Left cardiac atrium (tissue), 4 donors: ENCODE measurements around the gene VPS54. TPM values are rescaled to one million over a fixed set of nuclear protein-coding genes. Genes with fewer than 3 reads are reported as not detected.
A peak's percentile ranks its signal among the peaks of the same experiment; 100 is the strongest.

Source experiments
- ATAC-seq, 2 donors: fragments of 200-7000 bp; cut with Tn5 transposase; one replicate each; pipeline ENCODE4 v1.9.1; 2020; ENCODE audit warnings: mild to moderate bottlenecking in 2 of 2, moderate library complexity in 2 of 2
- DNase-seq: peaks from one replicate; pipeline ENCODE4 v3.0.0-alpha.2; 2020
- intact Hi-C, 2 donors: fragments of 100-400 bp; cut with DNase I; formaldehyde crosslinking; loops; one replicate each; pipeline versions ENCODE4 v1.14.1 to v1.15.1; 2022 to 2023
- long read RNA-seq: library from polyadenylated mRNA; unstranded; transcript quantifications from one replicate; pipeline ENCODE4 v2.0.0, GENCODE V29; 2021
- total RNA-seq, 2 donors: library from RNA; stranded (reverse); fragmentation: NEBNext Ultra II Directional; extraction: Animal tissue kit (Norgen Biotek cat#: 25700); gene quantifications; one replicate each; pipeline ENCODE4 v1.2.1, GENCODE V29; 2021
- donor health status: DM: no; HTN: yes; CAD: no.
- donor health status: DM: no; HTN: yes; CAD: no; lungs with severe emphysema.
- donor health status: DM: yes; HTN: yes; CAD: no.
- donor health status: Dilated cardiomyopathy.

Gene VPS54, protein sequence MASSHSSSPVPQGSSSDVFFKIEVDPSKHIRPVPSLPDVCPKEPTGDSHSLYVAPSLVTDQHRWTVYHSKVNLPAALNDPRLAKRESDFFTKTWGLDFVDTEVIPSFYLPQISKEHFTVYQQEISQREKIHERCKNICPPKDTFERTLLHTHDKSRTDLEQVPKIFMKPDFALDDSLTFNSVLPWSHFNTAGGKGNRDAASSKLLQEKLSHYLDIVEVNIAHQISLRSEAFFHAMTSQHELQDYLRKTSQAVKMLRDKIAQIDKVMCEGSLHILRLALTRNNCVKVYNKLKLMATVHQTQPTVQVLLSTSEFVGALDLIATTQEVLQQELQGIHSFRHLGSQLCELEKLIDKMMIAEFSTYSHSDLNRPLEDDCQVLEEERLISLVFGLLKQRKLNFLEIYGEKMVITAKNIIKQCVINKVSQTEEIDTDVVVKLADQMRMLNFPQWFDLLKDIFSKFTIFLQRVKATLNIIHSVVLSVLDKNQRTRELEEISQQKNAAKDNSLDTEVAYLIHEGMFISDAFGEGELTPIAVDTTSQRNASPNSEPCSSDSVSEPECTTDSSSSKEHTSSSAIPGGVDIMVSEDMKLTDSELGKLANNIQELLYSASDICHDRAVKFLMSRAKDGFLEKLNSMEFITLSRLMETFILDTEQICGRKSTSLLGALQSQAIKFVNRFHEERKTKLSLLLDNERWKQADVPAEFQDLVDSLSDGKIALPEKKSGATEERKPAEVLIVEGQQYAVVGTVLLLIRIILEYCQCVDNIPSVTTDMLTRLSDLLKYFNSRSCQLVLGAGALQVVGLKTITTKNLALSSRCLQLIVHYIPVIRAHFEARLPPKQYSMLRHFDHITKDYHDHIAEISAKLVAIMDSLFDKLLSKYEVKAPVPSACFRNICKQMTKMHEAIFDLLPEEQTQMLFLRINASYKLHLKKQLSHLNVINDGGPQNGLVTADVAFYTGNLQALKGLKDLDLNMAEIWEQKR
- 10 to 100 TPM; 11.7 to 14.4 TPM for total RNA-seq
- long read RNA-seq, partial matches to known transcripts, result 2 of 2 reads
- long read RNA-seq, other reads (novel, unspliced or antisense), result 0 of 2 reads

GRCh38 chr2:64019083-64019974 lies at the start of gene VPS54:
Gene VPS54, minus strand, starts transcription at chr2:64019428. Its CDS starts 35,429 bp downstream, at chr2:63983999.
- intact Hi-C loops, result no loop called here
- peak; percentile 90 to 92 for ATAC-seq
- DNase-seq, result peak; percentile 70

GRCh38 chr2:64067326-64067725 lies 48.1 kb upstream of the VPS54 start:
- no peak for ATAC-seq
- intact Hi-C loops, result no loop called here

GRCh38 chr2:64065516-64065915 lies 46.3 kb upstream of the VPS54 start:
- intact Hi-C loops, result no loop called here
- DNase-seq (no peak), ATAC-seq (no peak)

More at GRCh38 chr2:64067326-64067725, 48.1 kb upstream of the VPS54 start:
- no peak for DNase-seq

- DNase-seq, result peak; percentile 60
Measured at GRCh38 chr2:64063924-64064331, 44.7 kb upstream of the VPS54 start.

DNA sequence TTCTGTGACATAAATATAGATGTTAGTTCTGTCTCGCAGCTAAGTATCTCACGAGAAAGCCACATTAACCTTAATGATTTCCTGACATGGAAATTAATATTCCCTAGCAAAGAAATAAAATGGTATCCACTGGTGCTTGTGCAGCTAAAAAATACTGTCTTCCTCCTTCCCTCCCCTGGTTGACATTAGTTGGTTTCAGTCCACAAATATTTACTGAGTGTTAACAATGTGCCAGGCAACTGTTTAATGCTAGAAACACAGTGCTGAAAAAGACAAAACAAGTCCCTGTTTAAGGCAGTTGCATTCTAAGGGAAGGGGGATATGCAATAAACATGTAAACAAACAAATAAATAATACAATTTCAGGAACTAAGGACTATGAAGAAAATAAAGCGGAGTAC lies 44.2 kb upstream of the VPS54 start:
- ATAC-seq (no peak), DNase-seq (no peak)
- intact Hi-C loops, result no loop called here

More at GRCh38 chr2:64063924-64064331, 44.7 kb upstream of the VPS54 start:
- ATAC-seq, result peak; percentile 85 to 91
- intact Hi-C loops, result no loop called here

- no peak for ATAC-seq
- DNase-seq, result no peak
- intact Hi-C loops, result no loop called here
Measured at GRCh38 chr2:64062840-64063239, 43.6 kb upstream of the VPS54 start.

GRCh38 chr2:64059270-64059669 lies 40.0 kb upstream of the VPS54 start:
- intact Hi-C loops, result loop anchor here (5.0 to 10.0 kb wide), 2 partner anchors 78 to 426 kb away; no protein-coding TSS in a partner anchor
- no peak for ATAC-seq
- no peak for DNase-seq

DNA sequence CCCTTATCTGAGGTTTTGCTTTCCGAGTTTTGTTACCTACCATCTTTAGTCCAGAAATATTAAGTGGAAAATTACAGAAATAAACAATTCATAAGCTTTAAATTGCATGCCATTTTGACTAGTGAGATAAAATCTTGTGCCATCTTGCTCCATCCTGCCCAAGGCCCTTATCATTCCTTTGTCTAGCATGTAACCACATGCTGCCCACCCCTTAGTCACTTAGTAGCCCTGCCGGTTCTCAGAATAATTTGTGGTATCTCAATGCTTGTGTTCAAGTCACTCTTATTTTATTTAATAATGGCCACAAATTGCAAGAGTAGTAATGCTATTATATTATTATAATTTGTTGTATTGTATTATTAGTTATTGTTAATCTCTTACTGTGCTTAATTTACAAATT lies 36.8 kb upstream of the VPS54 start:
- no peak for ATAC-seq
- intact Hi-C loops, result loop anchor here (5.0 to 10.0 kb wide), 2 partner anchors 81 to 429 kb away; no protein-coding TSS in a partner anchor
- DNase-seq, result no peak

DNA sequence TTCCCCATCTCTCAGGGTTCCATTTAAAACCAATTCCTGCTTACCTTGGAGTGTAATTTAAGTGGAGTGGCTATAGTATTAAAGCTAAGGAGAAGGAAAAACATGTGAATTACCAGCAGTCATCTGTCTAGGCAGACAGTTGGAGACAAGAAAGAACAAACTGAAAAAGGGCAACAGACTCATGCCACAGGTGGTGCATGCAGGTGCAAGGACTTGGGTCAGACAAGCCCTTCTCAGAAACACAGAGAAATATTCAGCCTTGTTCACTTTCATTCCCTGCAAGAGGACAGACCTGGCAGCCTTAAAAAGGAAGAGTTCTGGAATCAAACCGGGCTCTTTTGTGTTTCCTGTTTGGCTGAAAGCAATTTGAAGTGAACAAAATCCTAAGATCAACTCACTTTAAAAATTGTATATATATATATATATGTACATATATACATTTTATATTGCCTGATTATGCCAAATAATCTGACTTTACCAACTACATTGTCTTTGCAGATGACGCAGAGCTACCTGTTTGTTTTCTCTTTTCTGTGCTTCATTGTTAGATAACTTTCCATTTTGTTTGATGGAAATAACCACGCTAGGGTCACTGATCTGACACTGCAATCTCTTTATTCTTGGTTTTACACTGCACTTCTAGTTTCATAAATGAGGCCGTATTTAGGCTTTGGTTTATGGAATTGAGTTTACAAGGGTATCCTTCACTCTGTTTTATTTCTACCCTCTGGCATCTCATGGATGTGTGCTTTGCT lies 35.1 kb upstream of the VPS54 start:
- ATAC-seq (no peak), DNase-seq (no peak)
- intact Hi-C loops, result loop anchor here (5.0 to 10.0 kb wide), 3 partner anchors 273 to 508 kb away; no protein-coding TSS in a partner anchor

GRCh38 chr2:64052463-64053241 lies 33.4 kb upstream of the VPS54 start:
- intact Hi-C loops, result loop anchor here (5.0 to 10.0 kb wide), 3 partner anchors 275 to 510 kb away; no protein-coding TSS in a partner anchor
- peak; percentile 44 to 69 for ATAC-seq
- no peak for DNase-seq

DNA sequence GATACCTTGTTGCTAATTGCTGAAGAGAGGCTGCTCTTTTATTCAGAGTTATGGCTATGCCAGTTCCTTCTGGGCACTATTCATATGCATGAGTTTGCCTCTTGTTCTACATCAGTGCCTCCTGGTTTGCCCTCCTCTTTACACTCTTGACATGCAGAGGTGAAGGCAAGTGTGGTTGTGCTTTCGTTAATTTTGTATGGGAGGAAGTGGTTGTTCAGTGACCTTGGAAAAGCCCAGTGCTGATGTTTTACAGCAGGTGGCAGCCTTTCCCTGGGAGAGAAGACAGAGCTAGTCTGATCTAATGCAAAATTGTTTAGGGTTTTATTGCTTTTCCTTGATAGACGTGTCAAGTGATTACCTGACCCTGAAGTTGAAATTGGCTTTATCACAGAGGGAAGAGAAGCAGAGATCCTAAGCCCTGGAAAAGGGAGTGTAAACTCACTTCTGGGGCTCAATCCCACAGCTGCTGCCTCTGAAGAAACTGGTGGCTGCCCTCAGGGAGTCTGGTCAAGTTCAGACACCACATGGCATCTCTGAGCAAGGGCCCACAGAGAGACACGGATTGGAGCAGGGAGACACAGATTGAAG lies 30.5 kb upstream of the VPS54 start:
- intact Hi-C loops, result loop anchor here (1.0 to 10.0 kb wide), 5 partner anchors 263 to 513 kb away; no protein-coding TSS in a partner anchor
- ATAC-seq (peak; percentile 91 to 94), DNase-seq (peak; percentile 50)

GRCh38 chr2:64045938-64046337 lies 26.7 kb upstream of the VPS54 start:
- DNase-seq (no peak), ATAC-seq (no peak)
- intact Hi-C loops, result loop anchor here in 1 of 2 donors (10.0 kb wide), 1 partner anchor 439 kb away; no protein-coding TSS in a partner anchor

DNA sequence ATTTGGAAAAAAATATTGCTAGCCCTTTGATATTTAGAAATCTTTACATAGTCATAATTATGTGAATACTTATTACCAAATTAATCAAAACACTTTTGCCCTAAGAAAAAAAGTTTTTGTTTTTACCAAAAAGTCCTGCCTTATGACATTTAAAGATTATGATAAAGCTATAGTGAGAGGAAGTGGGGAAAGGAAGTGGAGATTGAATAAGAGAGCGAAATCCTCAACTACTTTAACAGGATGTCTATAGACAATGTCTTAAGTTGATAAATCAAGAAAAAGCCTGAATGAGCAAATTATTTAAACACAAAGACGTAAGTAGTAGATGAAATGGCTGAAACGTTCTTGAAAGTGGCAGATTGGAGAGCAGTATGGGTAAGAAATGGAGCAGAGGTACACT lies 20.9 kb upstream of the VPS54 start:
- intact Hi-C loops, result loop anchor here in 1 of 2 donors (10.0 kb wide), 1 partner anchor 445 kb away; no protein-coding TSS in a partner anchor
- DNase-seq (no peak), ATAC-seq (no peak)

GRCh38 chr2:64036034-64036705 lies 16.9 kb upstream of the VPS54 start:
- DNase-seq (no peak), ATAC-seq (no peak)
- intact Hi-C loops, result no loop called here

- ATAC-seq, result no peak
- no peak for DNase-seq
- intact Hi-C loops, result no loop called here
Measured at GRCh38 chr2:64035072-64035942, 16.1 kb upstream of the VPS54 start.
